Neuronal stem cell (in vitro differentiated cells): Measurements from ENCODE around the gene FAM111A.
"Not testable (repeated sequence)": the region's sequence is repeated elsewhere in the genome, so short reads cannot be mapped to it uniquely, and the experiment has no call there.

Source experiments
- DNase-seq: peaks from one replicate; pipeline ENCODE4 v3.0.0-alpha.2; 2013; ENCODE audit warnings: low spot score
- H2AFZ ChIP-seq: one replicate; pipeline ENCODE4 v1.6.1; 2013; ENCODE audit warnings: mild to moderate bottlenecking, low read length, inconsistent platforms
- H2AK5ac ChIP-seq: 2 replicates; pipeline ENCODE4 v1.6.1; 2013; ENCODE audit warnings: low read depth, mild to moderate bottlenecking, inconsistent platforms, low read length, moderate library complexity, mixed read lengths
- H2BK120ac ChIP-seq: 2 replicates; pipeline ENCODE4 v1.6.1; 2013; ENCODE audit warnings: low read depth, mild to moderate bottlenecking, inconsistent platforms, low read length, moderate library complexity, mixed read lengths
- H2BK12ac ChIP-seq: one replicate; pipeline ENCODE4 v1.6.1; 2013; ENCODE audit warnings: low read length, inconsistent platforms
- H2BK15ac ChIP-seq: 2 replicates; pipeline ENCODE4 v1.6.1; 2013; ENCODE audit warnings: mild to moderate bottlenecking, low read length, inconsistent platforms, mixed read lengths
- H2BK5ac ChIP-seq: one replicate; pipeline ENCODE4 v1.6.1; 2013; ENCODE audit warnings: inconsistent platforms, mild to moderate bottlenecking, low read length, moderate library complexity
- H3K14ac ChIP-seq: one replicate; pipeline ENCODE4 v1.6.1; 2013; ENCODE audit warnings: low read length, inconsistent platforms
- H3K18ac ChIP-seq: 2 replicates; pipeline ENCODE4 v1.6.1; 2013; ENCODE audit warnings: low read length, inconsistent platforms
- H3K23ac ChIP-seq: 2 replicates; pipeline ENCODE4 v1.6.1; 2013; ENCODE audit warnings: low read depth, mild to moderate bottlenecking, mixed read lengths, low read length, inconsistent platforms; ENCODE audit not compliant: poor library complexity
- H3K27ac ChIP-seq: replicated peaks from 3 replicates; pipeline ENCODE4 v1.5.1; 2013; ENCODE audit warnings: low read length, inconsistent platforms
- H3K27me3 ChIP-seq, 3 experiments: 2 replicates each; pipeline ENCODE4 v1.6.1; 2013; ENCODE audit warnings: low read length in 3 of 3, mild to moderate bottlenecking in 2 of 3, inconsistent platforms in 1 of 3, low read depth in 1 of 3, mixed read lengths in 1 of 3, moderate library complexity in 1 of 3; ENCODE audit not compliant: control insufficient read depth in 3 of 3, insufficient read depth in 3 of 3
- H3K36me3 ChIP-seq, 2 donors: replicated peaks in 1 of 2; 2 replicates each; pipeline ENCODE4 v1.6.1; 2013; ENCODE audit warnings: low read length in 2 of 2; ENCODE audit not compliant: control insufficient read depth in 2 of 2, insufficient read depth in 2 of 2
- H3K4ac ChIP-seq: 2 replicates; pipeline ENCODE4 v1.6.1; 2013; ENCODE audit warnings: inconsistent platforms, mild to moderate bottlenecking, low read length, moderate library complexity
- H3K4me1 ChIP-seq, 2 donors: 1 replicate in 1 of 2; 2 replicates in 1 of 2; pipeline ENCODE4 v1.6.1; 2013; ENCODE audit warnings: low read length in 2 of 2, low read depth in 1 of 2; ENCODE audit not compliant: control insufficient read depth in 2 of 2, insufficient read depth in 1 of 2
- H3K4me2 ChIP-seq: one replicate; pipeline ENCODE4 v1.6.1; 2013; ENCODE audit warnings: mild to moderate bottlenecking, low read length, inconsistent platforms; ENCODE audit not compliant: insufficient read depth, poor library complexity, severe bottlenecking
- H3K4me3 ChIP-seq, 2 donors: 2 replicates each; pipeline ENCODE4 v1.5.1; 2013; ENCODE audit warnings: low read length in 2 of 2, mild to moderate bottlenecking in 2 of 2, inconsistent platforms in 1 of 2, moderate library complexity in 1 of 2
- H3K79me1 ChIP-seq: one replicate; pipeline ENCODE4 v1.6.1; 2013; ENCODE audit warnings: low read depth, mild to moderate bottlenecking, inconsistent platforms, low read length, moderate library complexity
- H3K9ac ChIP-seq: one replicate; pipeline ENCODE4 v1.6.1; 2013; ENCODE audit warnings: mild to moderate bottlenecking, low read depth, low read length, inconsistent platforms; ENCODE audit not compliant: poor library complexity
- H3K9me3 ChIP-seq, 2 donors: replicated peaks in 1 of 2; 2 replicates each; pipeline versions ENCODE3 to v1.6.1; 2013; ENCODE audit warnings: low read length in 2 of 2, mild to moderate bottlenecking in 2 of 2, inconsistent platforms in 1 of 2, low read depth in 1 of 2, mixed read lengths in 1 of 2, moderate library complexity in 1 of 2; ENCODE audit not compliant: control insufficient read depth in 2 of 2, insufficient read depth in 1 of 2
- H4K8ac ChIP-seq: one replicate; pipeline ENCODE4 v1.6.1; 2013; ENCODE audit warnings: low read depth, mild to moderate bottlenecking, inconsistent platforms, low read length, moderate library complexity
- H4K91ac ChIP-seq: one replicate; pipeline ENCODE4 v1.6.1; 2013; ENCODE audit warnings: low read length, low read depth, mild to moderate bottlenecking, inconsistent platforms; ENCODE audit not compliant: poor library complexity
- WGBS, 2 donors: extraction: QIAGEN DNeasy Blood & Tissue Kit; methylation state at CpG; one replicate each; pipeline ENCODE4 v1.1.7; 2013; ENCODE audit warnings: missing lambda C conversion rate in 2 of 2, mixed read lengths in 1 of 2; ENCODE audit not compliant: insufficient read length in 2 of 2, insufficient replicate concordance in 1 of 2; ENCODE audit errors: extremely low coverage in 2 of 2; 5-methylcytosine and 5-hydroxymethylcytosine counted together

FAM111A gene

DNA sequence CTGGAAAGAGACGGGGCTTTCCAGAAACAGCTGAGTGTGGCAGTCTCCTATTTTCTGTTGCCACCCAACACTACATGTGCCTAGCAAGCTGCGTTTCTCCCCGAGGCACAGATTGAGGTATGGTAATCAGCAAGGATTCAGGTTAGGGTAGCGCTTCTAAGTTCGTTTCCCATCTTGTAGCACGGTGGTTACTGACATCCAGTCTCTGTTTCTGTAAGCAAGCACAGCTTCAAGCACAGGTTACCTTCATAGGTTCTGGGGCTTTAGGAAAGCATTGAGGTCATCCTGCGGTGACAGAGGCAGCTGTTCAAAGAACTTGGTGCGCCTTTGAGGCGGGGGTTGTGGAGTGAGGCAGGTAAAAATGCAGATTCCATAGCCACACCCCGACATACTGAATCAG lies 34.9 kb upstream of the FAM111A start:
- H3K14ac ChIP-seq, H3K4ac ChIP-seq, H4K91ac ChIP-seq, H3K27ac ChIP-seq, H3K23ac ChIP-seq, H4K8ac ChIP-seq, H3K18ac ChIP-seq, H2BK12ac ChIP-seq, H3K27me3 ChIP-seq, H3K4me1 ChIP-seq, H2BK120ac ChIP-seq, DNase-seq, H2BK5ac ChIP-seq, H2AK5ac ChIP-seq, H3K79me1 ChIP-seq, H2BK15ac ChIP-seq: not testable (repeated sequence)
- Histone ChIP-seq H3K4me3 (peak overlapping the region; percentile 68 to 74), H2AFZ (peak overlapping the region; percentile 98), H3K4me2 (peak overlapping the region; percentile 66), H3K36me3 (peaks cover 0 to 40% of the 10 kb centered on the region in 2 donors), H3K9ac (peak overlapping the region; percentile 50), H3K9me3 (peaks cover 0 to 15% of the 10 kb centered on the region in 2 donors)
- no CpG with 5 or more reads among the region's 10 CpGs for WGBS, 2 donors

DNA sequence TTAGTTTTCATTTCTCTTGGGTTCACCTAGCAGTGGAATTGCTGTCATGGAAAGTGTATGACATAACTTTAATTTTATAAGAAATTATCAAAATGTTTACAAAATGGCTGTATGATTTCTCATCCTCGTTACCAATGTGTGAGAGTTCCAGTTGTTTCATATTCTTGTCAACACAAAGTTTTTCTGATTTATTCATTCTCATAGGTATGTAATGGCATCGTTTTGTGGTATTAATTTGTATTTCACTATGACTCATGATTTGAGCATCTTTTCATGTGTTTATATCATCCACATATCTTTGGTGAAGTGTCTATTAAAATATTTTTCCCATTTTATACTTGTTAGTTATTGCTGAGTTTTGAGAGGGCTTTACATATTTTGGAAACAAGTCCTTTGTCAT lies 30.2 kb upstream of the FAM111A start:
- Histone ChIP-seq H3K79me1 (peaks cover 4% of the 10 kb centered on the region), H4K8ac (no peak overlapping the region), H3K18ac (no peak overlapping the region), H3K9me3 (peaks cover 7 to 26% of the 10 kb centered on the region in 2 donors), H2BK5ac (no peak overlapping the region), H3K23ac (no peak overlapping the region), H2AK5ac (no peak overlapping the region), H2BK15ac (no peak overlapping the region), H2BK120ac (no peak overlapping the region), H3K4me1 (peaks cover 4 to 6% of the 10 kb centered on the region in 2 donors), H4K91ac (no peak overlapping the region), H3K36me3 (peaks cover 18 to 88% of the 10 kb centered on the region in 2 donors), H3K27me3 (no peaks in the 10 kb centered on the region), H3K27ac (no peak overlapping the region), H3K4ac (no peak overlapping the region), H3K4me3 (no peak overlapping the region), H2BK12ac (no peak overlapping the region), H3K14ac (no peak overlapping the region), H3K9ac (no peak overlapping the region), H3K4me2 (no peak overlapping the region), H2AFZ (no peak overlapping the region)
- DNase-seq = no peak
- WGBS, 2 donors = no CpG with 5 or more reads among the region's 2 CpGs

DNA sequence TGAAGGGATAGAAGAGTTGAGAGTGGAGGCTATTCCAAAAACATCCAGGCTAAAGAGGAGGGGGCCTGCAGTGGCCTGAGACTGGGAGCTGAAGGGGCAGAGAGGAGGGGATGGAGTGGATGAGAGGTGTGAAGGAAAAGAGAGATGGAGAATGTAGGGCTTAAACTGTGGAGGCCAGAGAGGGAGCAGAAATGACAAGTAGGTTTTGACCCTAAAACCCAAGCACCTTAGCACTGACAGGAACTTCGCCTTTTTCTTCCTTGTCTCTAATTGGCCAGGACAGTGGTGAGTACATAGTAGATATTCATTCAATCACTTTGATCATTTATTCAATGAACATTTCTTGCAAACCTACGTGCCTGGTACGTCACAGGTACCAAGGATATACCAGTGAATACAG lies 28.3 kb upstream of the FAM111A start:
- Histone ChIP-seq H3K14ac (no peak overlapping the region), H3K4me1 (no peaks in the 10 kb centered on the region), H3K4me2 (no peak overlapping the region), H4K91ac (no peak overlapping the region), H2AK5ac (no peak overlapping the region), H3K9ac (no peak overlapping the region), H2BK12ac (no peak overlapping the region), H2BK120ac (no peak overlapping the region), H3K36me3 (peaks cover 19 to 100% of the 10 kb centered on the region in 2 donors), H2BK15ac (no peak overlapping the region), H2BK5ac (no peak overlapping the region), H2AFZ (no peak overlapping the region), H3K4me3 (no peak overlapping the region), H3K4ac (no peak overlapping the region), H3K27me3 (no peaks in the 10 kb centered on the region), H3K18ac (no peak overlapping the region), H3K23ac (no peak overlapping the region), H3K9me3 (peaks cover 12 to 41% of the 10 kb centered on the region in 2 donors), H3K79me1 (peaks cover 4% of the 10 kb centered on the region), H3K27ac (no peak overlapping the region), H4K8ac (no peak overlapping the region)
- no CpG with 5 or more reads among the region's 3 CpGs for WGBS, 2 donors
- DNase-seq = no peak

DNA sequence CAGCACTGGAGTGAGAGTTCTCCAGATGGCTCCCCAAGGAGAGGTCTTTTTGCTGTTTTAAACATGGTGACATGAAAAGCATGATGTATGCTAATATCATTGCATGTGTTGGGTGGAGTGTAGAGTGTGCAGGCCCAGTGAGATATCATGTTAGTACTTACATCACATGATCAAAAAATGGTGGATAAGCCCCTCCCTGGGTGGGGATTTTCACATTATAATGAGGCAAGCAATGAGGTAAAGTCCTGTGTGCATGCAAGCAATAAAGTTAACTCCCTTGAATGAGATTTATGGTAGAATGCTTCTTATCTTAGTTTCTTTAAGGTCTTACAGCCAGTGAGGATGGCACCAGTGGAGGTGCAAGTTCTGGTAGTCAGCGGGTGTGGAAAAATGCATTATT lies 27.1 kb upstream of the FAM111A start:
- Histone ChIP-seq H2AK5ac (no peak overlapping the region), H3K18ac (no peak overlapping the region), H3K79me1 (peaks cover 4% of the 10 kb centered on the region), H3K14ac (no peak overlapping the region), H3K4me2 (no peak overlapping the region), H2AFZ (no peak overlapping the region), H3K4me1 (no peaks in the 10 kb centered on the region), H3K36me3 (peaks cover 21 to 100% of the 10 kb centered on the region in 2 donors), H2BK12ac (no peak overlapping the region), H3K23ac (no peak overlapping the region), H3K27ac (no peak overlapping the region), H3K9me3 (peaks cover 14 to 43% of the 10 kb centered on the region in 2 donors), H3K4ac (no peak overlapping the region), H2BK5ac (no peak overlapping the region), H3K27me3 (no peaks in the 10 kb centered on the region), H4K91ac (no peak overlapping the region), H4K8ac (no peak overlapping the region), H3K4me3 (no peak overlapping the region), H2BK15ac (no peak overlapping the region), H2BK120ac (no peak overlapping the region), H3K9ac (no peak overlapping the region)
- no peak for DNase-seq
- WGBS, 2 donors = no CpG with 5 or more reads among the region's 1 CpG
